HepG2 (cell line): Measurements from ENCODE around the gene UNC5C. TPM values are rescaled to one million over a fixed set of nuclear protein-coding genes. Genes with fewer than 3 reads are reported as not detected.

Experiments
- ATAC-seq: fragments of 200-7000 bp; cut with Tn5 transposase; 3 replicates; pipeline ENCODE4 v1.9.1; 2020; ENCODE audit warnings: mild to moderate bottlenecking, moderate library complexity
- BruUV-seq: library from RNA; stranded (reverse); fragments of 400-500 nt; replicated peaks from 2 replicates; lab custom pipeline; 2021; lab: Mats Ljungman, UMichigan
- CTCF ChIA-PET: fragments of 300-600 bp; formaldehyde crosslinking; extraction: SDS; loops from one replicate; lab custom pipeline; 2021; ENCODE audit warnings: low total read pairs, inconsistent platforms, low intra/inter-chr PET ratio; lab: Yijun Ruan, JAX
- POLR2A ChIA-PET: fragments of 350-600 bp; sonication (Branson Sonifier 250); formaldehyde crosslinking; loops from one replicate; lab custom pipeline; 2020; ENCODE audit warnings: antibody characterized with exemption, inconsistent platforms; lab: Yijun Ruan, JAX
- DNase-seq: peaks from one replicate; pipeline ENCODE4 v3.0.0-alpha.2; 2015; ENCODE audit warnings: low spot score
- FAIRE-seq: peaks from 3 replicates; lab custom pipeline; 2011; peaks lifted over from hg19 to GRCh38; lab: Jason Lieb, UNC
- H2AFZ ChIP-seq: one replicate; pipeline ENCODE4 v1.6.1; 2011; ENCODE audit warnings: low read length, inconsistent platforms
- H3K27ac ChIP-seq: fragments of 300-600 bp; 3 replicates; pipeline ENCODE4 v1.8.0; 2011; ENCODE audit warnings: mixed run types, mild to moderate bottlenecking, mixed read lengths, low read length, inconsistent platforms; ENCODE audit not compliant: insufficient read depth; ENCODE audit errors: extremely low read length
- H3K27me3 ChIP-seq, 2 experiments: fragments of 200-600 bp in 1 of 2; 2 replicates in 1 of 2; 3 replicates in 1 of 2; pipeline versions ENCODE4 v1.6.0 to v1.8.0; 2011; ENCODE audit warnings: low read length in 2 of 2, mild to moderate bottlenecking in 2 of 2, moderate library complexity in 2 of 2, inconsistent platforms in 1 of 2; ENCODE audit not compliant: insufficient read depth in 2 of 2, control insufficient read depth in 1 of 2
- H3K36me3 ChIP-seq, 2 experiments: fragments of 200-600 bp in 1 of 2; replicated peaks in 1 of 2; 2 replicates in 1 of 2; 3 replicates in 1 of 2; pipeline versions ENCODE4 v1.5.1 to v1.8.0; 2011; ENCODE audit warnings: low read length in 2 of 2, inconsistent platforms in 1 of 2; ENCODE audit not compliant: insufficient read depth in 2 of 2, control insufficient read depth in 1 of 2
- H3K4me1 ChIP-seq: 2 replicates; pipeline ENCODE4 v1.5.1; 2012; ENCODE audit warnings: low read length, inconsistent platforms; ENCODE audit not compliant: insufficient read depth
- H3K4me2 ChIP-seq: 2 replicates; pipeline ENCODE4 v1.6.0; 2011; ENCODE audit warnings: low read depth, low read length, inconsistent platforms
- H3K4me3 ChIP-seq, 3 experiments: fragments of 200-600 bp in 1 of 3; sonication (generic), shearing (Covaris generic) in 1 of 3; replicated peaks in 1 of 3; 2 replicates each; pipeline ENCODE4 v1.5.1; 2011 to 2016; ENCODE audit warnings: low read length in 3 of 3, inconsistent platforms in 2 of 3, low read depth in 2 of 3, mild to moderate bottlenecking in 2 of 3, control low read depth in 1 of 3, mixed read lengths in 1 of 3; ENCODE audit not compliant: insufficient read depth in 1 of 3
- H3K79me2 ChIP-seq: one replicate; pipeline ENCODE4 v1.6.1; 2011; ENCODE audit warnings: low read length, inconsistent platforms; ENCODE audit not compliant: insufficient read depth
- H3K9ac ChIP-seq: 2 replicates; pipeline ENCODE4 v1.6.0; 2011; ENCODE audit warnings: mild to moderate bottlenecking, low read depth, low read length, inconsistent platforms; ENCODE audit not compliant: insufficient read depth
- H3K9me3 ChIP-seq: 2 replicates; pipeline ENCODE4 v1.5.1; 2012; ENCODE audit warnings: mild to moderate bottlenecking, low read length
- H4K20me1 ChIP-seq: 2 replicates; pipeline ENCODE4 v1.6.0; 2011; ENCODE audit warnings: inconsistent platforms, mild to moderate bottlenecking, low read length, moderate library complexity; ENCODE audit not compliant: insufficient read depth
- RARG ChIP-seq: sonication (generic); formaldehyde crosslinking; IDR thresholded peaks from 2 replicates; pipeline ENCODE4 v1.4.0; 2020; ENCODE audit warnings: low read depth, mild to moderate bottlenecking, missing genetic modification reagents
- SKI ChIP-seq: fragments of 450-650 bp; IDR thresholded peaks from one replicate; pipeline ENCODE4 v1.6.1; 2018; ENCODE audit warnings: mild to moderate bottlenecking; ENCODE audit not compliant: partially characterized antibody
- TBX3 ChIP-seq: fragments of 450-650 bp; IDR thresholded peaks from 2 replicates; pipeline ENCODE4 v1.6.1; 2017; ENCODE audit warnings: antibody characterized with exemption, mild to moderate bottlenecking, inconsistent platforms, borderline replicate concordance
- WGBS: methylation state at CpG from one replicate; pipeline ENCODE4 v1.1.6; 2017; ENCODE audit warnings: low lambda C conversion rate; 5-methylcytosine and 5-hydroxymethylcytosine counted together
- in situ Hi-C: cut with HindIII; loops from 2 replicates; pipeline ENCODE4 v1.10.0; 2017; ENCODE audit warnings: low pct_unique_long_range_greater_than_20kb; ENCODE audit not compliant: extremely low pct_ligation_motif_present
- intact Hi-C: fragments of 100-400 bp; cut with micrococcal nuclease; formaldehyde crosslinking; loops from one replicate; pipeline ENCODE4 v1.10.0; 2022; ENCODE audit not compliant: unreplicated experiment
- polyA plus RNA-seq, 8 experiments: library from polyadenylated mRNA; depleted of rRNA in 3 of 8; stranded (reverse) in 7 of 8; unstranded in 1 of 8; fragments of >200 nt; fragmentation: Illumina TruSeq in 4 of 8; extraction: Trizol in 4 of 8; gene quantifications; 2 replicates each; pipeline versions ENCODE4 v1.2.1 to v1.2.3, GENCODE V29; 2011 to 2016; ENCODE audit warnings: low read depth in 4 of 8, missing spikeins in 1 of 8, mixed read lengths in 1 of 8; ENCODE audit not compliant: insufficient read depth in 1 of 8
- total RNA-seq, 5 experiments: library from RNA; depleted of rRNA; stranded (reverse); fragments of >200 nt; fragmentation: Illumina TruSeq; extraction: Trizol; gene quantifications; 2 replicates each; pipeline ENCODE4 v1.2.3, GENCODE V29; 2016; ENCODE audit warnings: low read depth in 1 of 5
- TF ChIP-seq, protein P1 (sequence below): sonication (generic); formaldehyde crosslinking; IDR thresholded peaks from 2 replicates; pipeline ENCODE4 v1.5.0; 2020; ENCODE audit warnings: mild to moderate bottlenecking, missing genetic modification reagents, borderline replicate concordance

Gene UNC5C
- total and polyA plus RNA-seq, 2 of the 13 experiments (the other 11 are each of a cell fraction or from before 2014, with no cell fraction given), result not detected

- TF ChIP-seq TBX3, result no peak
- TF ChIP-seq, protein P1, sequence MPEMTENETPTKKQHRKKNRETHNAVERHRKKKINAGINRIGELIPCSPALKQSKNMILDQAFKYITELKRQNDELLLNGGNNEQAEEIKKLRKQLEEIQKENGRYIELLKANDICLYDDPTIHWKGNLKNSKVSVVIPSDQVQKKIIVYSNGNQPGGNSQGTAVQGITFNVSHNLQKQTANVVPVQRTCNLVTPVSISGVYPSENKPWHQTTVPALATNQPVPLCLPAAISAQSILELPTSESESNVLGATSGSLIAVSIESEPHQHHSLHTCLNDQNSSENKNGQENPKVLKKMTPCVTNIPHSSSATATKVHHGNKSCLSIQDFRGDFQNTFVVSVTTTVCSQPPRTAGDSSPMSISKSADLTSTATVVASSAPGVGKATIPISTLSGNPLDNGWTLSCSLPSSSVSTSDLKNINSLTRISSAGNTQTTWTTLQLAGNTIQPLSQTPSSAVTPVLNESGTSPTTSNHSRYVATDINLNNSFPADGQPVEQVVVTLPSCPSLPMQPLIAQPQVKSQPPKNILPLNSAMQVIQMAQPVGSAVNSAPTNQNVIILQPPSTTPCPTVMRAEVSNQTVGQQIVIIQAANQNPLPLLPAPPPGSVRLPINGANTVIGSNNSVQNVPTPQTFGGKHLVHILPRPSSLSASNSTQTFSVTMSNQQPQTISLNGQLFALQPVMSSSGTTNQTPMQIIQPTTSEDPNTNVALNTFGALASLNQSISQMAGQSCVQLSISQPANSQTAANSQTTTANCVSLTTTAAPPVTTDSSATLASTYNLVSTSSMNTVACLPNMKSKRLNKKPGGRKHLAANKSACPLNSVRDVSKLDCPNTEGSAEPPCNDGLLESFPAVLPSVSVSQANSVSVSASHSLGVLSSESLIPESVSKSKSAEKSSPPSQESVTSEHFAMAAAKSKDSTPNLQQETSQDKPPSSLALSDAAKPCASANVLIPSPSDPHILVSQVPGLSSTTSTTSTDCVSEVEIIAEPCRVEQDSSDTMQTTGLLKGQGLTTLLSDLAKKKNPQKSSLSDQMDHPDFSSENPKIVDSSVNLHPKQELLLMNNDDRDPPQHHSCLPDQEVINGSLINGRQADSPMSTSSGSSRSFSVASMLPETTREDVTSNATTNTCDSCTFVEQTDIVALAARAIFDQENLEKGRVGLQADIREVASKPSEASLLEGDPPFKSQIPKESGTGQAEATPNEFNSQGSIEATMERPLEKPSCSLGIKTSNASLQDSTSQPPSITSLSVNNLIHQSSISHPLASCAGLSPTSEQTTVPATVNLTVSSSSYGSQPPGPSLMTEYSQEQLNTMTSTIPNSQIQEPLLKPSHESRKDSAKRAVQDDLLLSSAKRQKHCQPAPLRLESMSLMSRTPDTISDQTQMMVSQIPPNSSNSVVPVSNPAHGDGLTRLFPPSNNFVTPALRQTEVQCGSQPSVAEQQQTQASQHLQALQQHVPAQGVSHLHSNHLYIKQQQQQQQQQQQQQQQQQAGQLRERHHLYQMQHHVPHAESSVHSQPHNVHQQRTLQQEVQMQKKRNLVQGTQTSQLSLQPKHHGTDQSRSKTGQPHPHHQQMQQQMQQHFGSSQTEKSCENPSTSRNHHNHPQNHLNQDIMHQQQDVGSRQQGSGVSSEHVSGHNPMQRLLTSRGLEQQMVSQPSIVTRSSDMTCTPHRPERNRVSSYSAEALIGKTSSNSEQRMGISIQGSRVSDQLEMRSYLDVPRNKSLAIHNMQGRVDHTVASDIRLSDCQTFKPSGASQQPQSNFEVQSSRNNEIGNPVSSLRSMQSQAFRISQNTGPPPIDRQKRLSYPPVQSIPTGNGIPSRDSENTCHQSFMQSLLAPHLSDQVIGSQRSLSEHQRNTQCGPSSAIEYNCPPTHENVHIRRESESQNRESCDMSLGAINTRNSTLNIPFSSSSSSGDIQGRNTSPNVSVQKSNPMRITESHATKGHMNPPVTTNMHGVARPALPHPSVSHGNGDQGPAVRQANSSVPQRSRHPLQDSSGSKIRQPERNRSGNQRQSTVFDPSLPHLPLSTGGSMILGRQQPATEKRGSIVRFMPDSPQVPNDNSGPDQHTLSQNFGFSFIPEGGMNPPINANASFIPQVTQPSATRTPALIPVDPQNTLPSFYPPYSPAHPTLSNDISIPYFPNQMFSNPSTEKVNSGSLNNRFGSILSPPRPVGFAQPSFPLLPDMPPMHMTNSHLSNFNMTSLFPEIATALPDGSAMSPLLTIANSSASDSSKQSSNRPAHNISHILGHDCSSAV (CRISPR knock-in tag), result no peak
These were observed 333.7 kb downstream of the UNC5C start (continued) for GRCh38 chr4:95215043-95215442.

- Histone ChIP-seq H3K36me3 (no peaks in the 10 kb centered on the region), H3K4me3 (no peak overlapping the region), H2AFZ (no peak overlapping the region), H3K27ac (no peak overlapping the region), H3K79me2 (no peaks in the 10 kb centered on the region), H4K20me1 (no peaks in the 10 kb centered on the region), H3K4me1 (no peaks in the 10 kb centered on the region), H3K27me3 (peaks cover 0 to 33% of the 10 kb centered on the region in 2 experiments; a peak in 3 of 5 replicates), H3K9me3 (no peaks in the 10 kb centered on the region), H3K9ac (no peak overlapping the region), H3K4me2 (no peak overlapping the region)
- intact Hi-C loops, result no loop called here
- ATAC-seq (no peak), DNase-seq (no peak), FAIRE-seq (no peak)
- in situ Hi-C loops, result no loop called here
- ChIA-PET CTCF (no interaction called here), POLR2A (no interaction called here)
- TF ChIP-seq RARG (no peak), SKI (no peak)
- BruUV-seq, result no TSS peak
- WGBS, result 13% methylated on average over 5 of the region's 5 CpGs
These were observed 334.4 kb downstream of the UNC5C start for GRCh38 chr4:95214408-95214807.
